OCI-LY3 (cell line): Measurements from ENCODE around the gene GRAP2.

ENCODE experiments used
- H2AFZ ChIP-seq: fragments of 200-600, 300-600 bp; shearing (Covaris generic); 2 replicates; pipeline ENCODE4 v1.6.0; 2014; ENCODE audit warnings: antibody characterized with exemption, low read depth, low read length
- H3K27ac ChIP-seq: fragments of 200-600, 300-600 bp; sonication (generic); 2 replicates; pipeline ENCODE4 v1.5.1; 2014; ENCODE audit warnings: mild to moderate bottlenecking, low read length, moderate library complexity, mixed read lengths
- H3K27me3 ChIP-seq: fragments of 200-600, 300-600 bp; sonication (generic); 2 replicates; pipeline ENCODE4 v1.6.1; 2014; ENCODE audit warnings: low read depth, low read length, mixed read lengths
- H3K36me3 ChIP-seq: fragments of 200-600, 300-600 bp; sonication (generic); replicated peaks from 2 replicates; pipeline ENCODE3; 2014; ENCODE audit warnings: low read depth, low read length, mixed read lengths
- H3K4me1 ChIP-seq: fragments of 300-600, 200-600 bp; sonication (generic); 2 replicates; pipeline ENCODE4 v1.6.1; 2014; ENCODE audit warnings: low read length, mixed read lengths
- H3K4me2 ChIP-seq: fragments of 200-600, 300-600 bp; sonication (generic); 2 replicates; pipeline ENCODE4 v1.6.1; 2014; ENCODE audit warnings: low read length, mixed read lengths
- H3K4me3 ChIP-seq: fragments of 300-600, 200-600 bp; sonication (generic); 2 replicates; pipeline ENCODE4 v1.5.1; 2014; ENCODE audit warnings: antibody characterized with exemption, mild to moderate bottlenecking, low read length, moderate library complexity
- H3K79me2 ChIP-seq: fragments of 300-600, 200-600 bp; shearing (Covaris generic); 2 replicates; pipeline ENCODE4 v1.6.1; 2014; ENCODE audit warnings: mild to moderate bottlenecking, low read length, mixed read lengths
- H3K9ac ChIP-seq: fragments of 300-600, 200-600 bp; shearing (Covaris generic); 2 replicates; pipeline ENCODE4 v1.6.0; 2014; ENCODE audit warnings: mild to moderate bottlenecking, low read length, moderate library complexity
- H3K9me3 ChIP-seq: fragments of 200-600, 300-600 bp; shearing (Covaris generic); 2 replicates; pipeline ENCODE4 v1.6.1; 2014; ENCODE audit warnings: low read length, mixed read lengths; ENCODE audit not compliant: insufficient read depth
- H4K20me1 ChIP-seq: fragments of 200-600, 300-600 bp; sonication (generic); 2 replicates; pipeline ENCODE4 v1.6.1; 2016; ENCODE audit warnings: low read length, mixed read lengths; ENCODE audit not compliant: insufficient read depth
- CTCF ChIP-seq: fragments of 200-600, 300-600 bp; sonication (generic); IDR thresholded peaks from 2 replicates; pipeline ENCODE4 v1.5.1; 2014; ENCODE audit warnings: antibody characterized with exemption, low read length, low read depth
- EZH2phosphoT487 ChIP-seq: fragments of 200-600 bp; shearing (Covaris generic); IDR thresholded peaks from 2 replicates; pipeline ENCODE4 v1.6.1; 2018; ENCODE audit warnings: antibody characterized with exemption, mixed run types, low read depth

The GRAP2 gene

GRCh38 chr22:39931251-39931650 lies 30.4 kb downstream of the GRAP2 start:
- H3K36me3 ChIP-seq = no peaks in the 10 kb centered on the region
- no peak overlapping the region for H3K4me3 ChIP-seq
- H3K9me3 ChIP-seq = no peaks in the 10 kb centered on the region
- TF ChIP-seq CTCF (no peak), EZH2phosphoT487 (no peak)
- H4K20me1 ChIP-seq = 0 out of 2 replicates have a peak, but pooled peaks cover 3% of the 10 kb centered on the region
- no peaks in the 10 kb centered on the region for H3K79me2 ChIP-seq
- no peak overlapping the region for H3K9ac ChIP-seq
- no peak overlapping the region for H3K27ac ChIP-seq
- H3K4me2 ChIP-seq = no peak overlapping the region
- peaks cover 81% of the 10 kb centered on the region for H3K27me3 ChIP-seq
- no peak overlapping the region for H2AFZ ChIP-seq
- peaks cover 2% of the 10 kb centered on the region; the same call in 1 of the 2 replicates for H3K4me1 ChIP-seq

GRCh38 chr22:39932166-39932565 lies 31.3 kb downstream of the GRAP2 start:
- Histone ChIP-seq H3K4me1 (peaks cover 5% of the 10 kb centered on the region; the same call in 1 of the 2 replicates), H3K27ac (no peak overlapping the region), H3K79me2 (no peaks in the 10 kb centered on the region), H3K4me3 (no peak overlapping the region), H2AFZ (no peak overlapping the region), H3K36me3 (no peaks in the 10 kb centered on the region), H3K27me3 (peaks cover 84% of the 10 kb centered on the region), H3K4me2 (no peak overlapping the region), H3K9me3 (no peaks in the 10 kb centered on the region), H3K9ac (no peak overlapping the region), H4K20me1 (0 out of 2 replicates have a peak, but pooled peaks cover 3% of the 10 kb centered on the region)
- no peak for TF ChIP-seq CTCF
- TF ChIP-seq EZH2phosphoT487 = no peak

GRCh38 chr22:39932918-39933649 lies 32.2 kb downstream of the GRAP2 start:
- Histone ChIP-seq H2AFZ (no peak overlapping the region), H3K27ac (no peak overlapping the region), H3K36me3 (no peaks in the 10 kb centered on the region), H3K4me1 (peaks cover 5% of the 10 kb centered on the region; the same call in 1 of the 2 replicates), H3K4me2 (no peak overlapping the region), H3K9me3 (no peaks in the 10 kb centered on the region), H3K9ac (no peak overlapping the region), H4K20me1 (0 out of 2 replicates have a peak, but pooled peaks cover 3% of the 10 kb centered on the region), H3K27me3 (peaks cover 90% of the 10 kb centered on the region), H3K79me2 (no peaks in the 10 kb centered on the region), H3K4me3 (no peak overlapping the region)
- TF ChIP-seq CTCF (peak; percentile 82), EZH2phosphoT487 (no peak)

GRCh38 chr22:39933741-39934140 lies 32.9 kb downstream of the GRAP2 start:
- peaks cover 89% of the 10 kb centered on the region for H3K27me3 ChIP-seq
- H3K4me1 ChIP-seq = peaks cover 5% of the 10 kb centered on the region; the same call in 1 of the 2 replicates
- TF ChIP-seq EZH2phosphoT487 = no peak
- no peak for TF ChIP-seq CTCF
- H3K36me3 ChIP-seq = no peaks in the 10 kb centered on the region
- no peaks in the 10 kb centered on the region for H3K9me3 ChIP-seq
- no peak overlapping the region for H3K4me2 ChIP-seq
- 0 out of 2 replicates have a peak, but pooled peaks cover 3% of the 10 kb centered on the region for H4K20me1 ChIP-seq
- H2AFZ ChIP-seq = no peak overlapping the region
- no peak overlapping the region for H3K4me3 ChIP-seq
- H3K9ac ChIP-seq = no peak overlapping the region
- H3K27ac ChIP-seq = no peak overlapping the region
- no peaks in the 10 kb centered on the region for H3K79me2 ChIP-seq
